Kidney (tissue), 14 donors: ENCODE measurements around the gene PPEF1. TPM values are rescaled to one million over a fixed set of nuclear protein-coding genes. Genes with fewer than 3 reads are reported as not detected.

Experiments
- DNase-seq, 5 donors: peaks; one replicate each; pipeline ENCODE4 v3.0.0-alpha.2; 2013 to 2020
- FAIRE-seq: peaks from 2 replicates; lab custom pipeline; 2012; peaks lifted over from hg19 to GRCh38; lab: Jason Lieb, UNC
- H3K27ac ChIP-seq, 2 donors: one replicate each; pipeline ENCODE4 v1.7.0; 2013; ENCODE audit warnings: low read depth in 2 of 2, low read length in 2 of 2, inconsistent platforms in 1 of 2
- H3K27me3 ChIP-seq: one replicate; pipeline ENCODE4 v1.7.1; 2013; ENCODE audit warnings: low read length, inconsistent platforms; ENCODE audit not compliant: control insufficient read depth, insufficient read depth
- H3K36me3 ChIP-seq, 3 donors: one replicate each; pipeline versions ENCODE4 v1.7.0 to v1.7.1; 2013; ENCODE audit warnings: low read length in 3 of 3, control low read depth in 1 of 3, inconsistent platforms in 1 of 3; ENCODE audit not compliant: insufficient read depth in 3 of 3, control insufficient read depth in 2 of 3
- H3K4me1 ChIP-seq, 3 donors: one replicate each; pipeline versions ENCODE4 v1.7.0 to v1.7.1; 2013; ENCODE audit warnings: low read length in 3 of 3, inconsistent platforms in 1 of 3, low read depth in 1 of 3; ENCODE audit not compliant: control insufficient read depth in 2 of 3, insufficient read depth in 2 of 3
- H3K4me3 ChIP-seq, 3 donors: one replicate each; pipeline versions ENCODE4 v1.7.0 to v1.8.1; 2013; ENCODE audit warnings: low read length in 3 of 3, control low read depth in 1 of 3, inconsistent platforms in 1 of 3
- H3K9ac ChIP-seq, 3 donors: one replicate each; pipeline versions ENCODE4 v1.7.0 to v1.7.1; 2013; ENCODE audit warnings: low read length in 3 of 3, control low read depth in 1 of 3, inconsistent platforms in 1 of 3
- H3K9me3 ChIP-seq, 3 donors: one replicate each; pipeline versions ENCODE4 v1.7.0 to v1.7.1; 2013; ENCODE audit warnings: low read length in 3 of 3, control low read depth in 1 of 3, inconsistent platforms in 1 of 3; ENCODE audit not compliant: control insufficient read depth in 2 of 3, insufficient read depth in 1 of 3
- intact Hi-C: fragments of 100-400 bp; cut with DNase I; formaldehyde crosslinking; loops from one replicate; pipeline ENCODE4 v1.11.1; 2022
- polyA plus RNA-seq: library from polyadenylated mRNA; stranded (reverse); fragments of 350-450 nt; fragmentation: Illumina TruSeq; extraction: RNeasy Lipid Tissue Mini Kit (QIAGEN cat#74804); gene quantifications from one replicate; pipeline ENCODE4 v1.2.3, GENCODE V29; 2014; ENCODE audit warnings: low read depth, low replicate concordance; ENCODE audit not compliant: insufficient read depth
- total RNA-seq: library from RNA; stranded (reverse); fragmentation: NEBNext Ultra II Directional; extraction: Animal tissue kit (Norgen Biotek cat#: 25700); gene quantifications from one replicate; pipeline ENCODE4 v1.2.1, GENCODE V29; 2021
- TF ChIP-seq, protein P1 (sequence below): IDR thresholded peaks from 3 replicates; pipeline ENCODE4 v1.5.1; 2012; ENCODE audit warnings: mild to moderate bottlenecking, moderate library complexity, borderline replicate concordance; ENCODE audit not compliant: insufficient read depth; ENCODE audit errors: extremely low read depth
- donor health status: control.
- donor health status: control.
- donor health status: control.
- donor health status: control.
- donor health status: control.
- donor health status: DM: yes; HTN: yes; CAD: no.
- donor health status: Normal renal cell carcinoma (clear cell type).

Gene PPEF1
- total and polyA plus RNA-seq, 2 donors from 2014 or later = 0.63 to 0.92 TPM

DNA sequence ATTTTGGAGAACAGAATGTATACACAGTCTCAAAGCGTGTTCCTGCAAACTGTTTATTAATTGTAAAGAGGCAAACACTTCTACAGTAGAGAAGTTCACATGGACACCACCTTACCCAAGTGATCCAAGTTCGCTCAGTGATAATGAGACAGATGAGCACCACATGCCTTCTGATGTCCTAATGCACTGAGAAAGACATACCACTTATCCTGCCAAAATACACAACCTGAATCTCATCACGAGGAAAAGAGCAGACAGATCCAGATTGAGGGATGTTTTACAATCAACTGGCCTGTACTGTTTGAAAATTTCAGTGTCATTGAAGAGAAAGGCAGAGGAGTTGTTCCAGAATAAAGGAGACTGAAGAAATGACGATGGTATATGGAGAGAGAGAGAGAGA lies 12.4 kb downstream of the PPEF1 start:
- Histone ChIP-seq H3K36me3 (no peaks in the 10 kb centered on the region), H3K27ac (no peak overlapping the region), H3K4me1 (no peaks in the 10 kb centered on the region), H3K9ac (no peak overlapping the region), H3K4me3 (no peak overlapping the region), H3K9me3 (no peaks in the 10 kb centered on the region), H3K27me3 (no peaks in the 10 kb centered on the region)
- FAIRE-seq = no peak
- TF ChIP-seq, protein P1, sequence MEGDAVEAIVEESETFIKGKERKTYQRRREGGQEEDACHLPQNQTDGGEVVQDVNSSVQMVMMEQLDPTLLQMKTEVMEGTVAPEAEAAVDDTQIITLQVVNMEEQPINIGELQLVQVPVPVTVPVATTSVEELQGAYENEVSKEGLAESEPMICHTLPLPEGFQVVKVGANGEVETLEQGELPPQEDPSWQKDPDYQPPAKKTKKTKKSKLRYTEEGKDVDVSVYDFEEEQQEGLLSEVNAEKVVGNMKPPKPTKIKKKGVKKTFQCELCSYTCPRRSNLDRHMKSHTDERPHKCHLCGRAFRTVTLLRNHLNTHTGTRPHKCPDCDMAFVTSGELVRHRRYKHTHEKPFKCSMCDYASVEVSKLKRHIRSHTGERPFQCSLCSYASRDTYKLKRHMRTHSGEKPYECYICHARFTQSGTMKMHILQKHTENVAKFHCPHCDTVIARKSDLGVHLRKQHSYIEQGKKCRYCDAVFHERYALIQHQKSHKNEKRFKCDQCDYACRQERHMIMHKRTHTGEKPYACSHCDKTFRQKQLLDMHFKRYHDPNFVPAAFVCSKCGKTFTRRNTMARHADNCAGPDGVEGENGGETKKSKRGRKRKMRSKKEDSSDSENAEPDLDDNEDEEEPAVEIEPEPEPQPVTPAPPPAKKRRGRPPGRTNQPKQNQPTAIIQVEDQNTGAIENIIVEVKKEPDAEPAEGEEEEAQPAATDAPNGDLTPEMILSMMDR = no peak
- intact Hi-C loops = no loop called here
- no peak for DNase-seq

DNA sequence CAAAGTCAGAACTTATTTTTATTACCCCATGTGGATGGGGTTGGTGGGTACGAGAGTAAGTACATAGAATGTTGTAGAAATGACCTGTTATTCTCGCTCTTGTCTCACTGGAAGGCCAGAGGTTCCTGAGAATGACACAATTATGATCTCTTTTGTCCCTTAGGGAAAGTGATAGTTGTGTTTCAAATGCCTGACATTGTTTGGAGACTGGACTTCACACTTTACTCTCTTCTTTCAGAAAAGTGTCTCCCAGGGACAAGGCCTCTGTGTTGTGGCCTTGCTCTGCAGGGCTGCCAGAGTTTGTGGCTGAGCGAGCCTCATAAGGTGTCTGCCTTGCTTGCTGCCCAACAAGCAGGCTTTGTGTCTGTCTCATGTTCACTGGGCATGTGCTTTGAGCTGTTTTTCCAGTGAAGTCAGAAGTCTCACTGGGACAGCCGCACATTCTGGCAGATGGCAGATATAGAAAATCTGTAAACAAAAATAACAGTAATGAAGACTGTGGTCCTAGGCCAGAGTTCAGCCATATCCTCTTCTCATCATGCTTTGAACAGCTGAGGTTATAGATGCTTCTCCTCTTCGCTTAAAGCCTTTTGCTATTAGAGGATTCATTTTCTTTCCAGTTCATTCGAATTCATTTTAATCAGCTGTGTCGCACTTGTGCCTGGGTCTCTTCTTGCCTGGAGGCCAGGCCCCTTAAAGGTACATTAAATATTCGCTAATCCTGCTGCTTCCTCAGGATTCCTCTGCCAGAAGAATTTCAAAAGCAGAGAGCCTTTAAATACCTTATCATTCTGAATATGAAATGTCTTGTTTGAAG lies 14.4 kb downstream of the PPEF1 start:
- intact Hi-C loops = no loop called here
- Histone ChIP-seq H3K27me3 (no peaks in the 10 kb centered on the region), H3K36me3 (no peaks in the 10 kb centered on the region), H3K4me1 (no peaks in the 10 kb centered on the region), H3K27ac (no peak overlapping the region), H3K9me3 (no peaks in the 10 kb centered on the region), H3K9ac (no peak overlapping the region), H3K4me3 (no peak overlapping the region)
- FAIRE-seq (no peak), DNase-seq (no peak)
- TF ChIP-seq, protein P1 = no peak

DNA sequence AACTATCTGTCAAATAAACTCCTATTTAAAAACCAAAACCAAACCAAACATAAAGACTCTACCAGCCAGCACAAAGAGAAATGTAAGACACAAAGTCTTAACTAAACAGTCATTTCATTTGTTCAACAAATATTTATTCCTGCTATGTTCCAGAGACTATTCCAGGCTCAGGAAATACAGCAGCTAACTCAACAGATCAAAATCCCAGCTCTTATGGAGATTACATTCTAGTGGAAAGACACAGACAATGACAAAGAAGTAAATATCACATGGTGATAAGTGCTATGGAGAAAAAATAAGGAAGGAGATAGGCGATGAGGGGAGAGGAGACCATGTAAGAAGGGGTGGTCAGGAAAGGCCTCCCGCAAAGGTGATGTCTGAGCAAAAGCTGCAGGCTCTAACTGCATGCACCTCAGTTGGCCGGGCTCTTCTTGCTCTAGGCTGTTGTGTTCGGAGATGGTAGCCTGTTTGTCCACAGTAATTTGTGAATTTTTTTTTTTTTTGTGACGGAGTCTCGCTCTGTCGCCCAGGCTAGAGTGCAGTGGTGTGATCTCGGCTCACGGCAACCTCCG lies 15.1 kb downstream of the PPEF1 start:
- no peak for FAIRE-seq
- Histone ChIP-seq H3K27ac (no peak overlapping the region), H3K4me1 (no peaks in the 10 kb centered on the region), H3K9ac (no peak overlapping the region), H3K9me3 (no peaks in the 10 kb centered on the region), H3K4me3 (no peak overlapping the region), H3K27me3 (no peaks in the 10 kb centered on the region), H3K36me3 (no peaks in the 10 kb centered on the region)
- intact Hi-C loops = no loop called here
- TF ChIP-seq, protein P1 = no peak
- DNase-seq = no peak
